Measurements from ENCODE around the gene PDCD1.

DNA sequence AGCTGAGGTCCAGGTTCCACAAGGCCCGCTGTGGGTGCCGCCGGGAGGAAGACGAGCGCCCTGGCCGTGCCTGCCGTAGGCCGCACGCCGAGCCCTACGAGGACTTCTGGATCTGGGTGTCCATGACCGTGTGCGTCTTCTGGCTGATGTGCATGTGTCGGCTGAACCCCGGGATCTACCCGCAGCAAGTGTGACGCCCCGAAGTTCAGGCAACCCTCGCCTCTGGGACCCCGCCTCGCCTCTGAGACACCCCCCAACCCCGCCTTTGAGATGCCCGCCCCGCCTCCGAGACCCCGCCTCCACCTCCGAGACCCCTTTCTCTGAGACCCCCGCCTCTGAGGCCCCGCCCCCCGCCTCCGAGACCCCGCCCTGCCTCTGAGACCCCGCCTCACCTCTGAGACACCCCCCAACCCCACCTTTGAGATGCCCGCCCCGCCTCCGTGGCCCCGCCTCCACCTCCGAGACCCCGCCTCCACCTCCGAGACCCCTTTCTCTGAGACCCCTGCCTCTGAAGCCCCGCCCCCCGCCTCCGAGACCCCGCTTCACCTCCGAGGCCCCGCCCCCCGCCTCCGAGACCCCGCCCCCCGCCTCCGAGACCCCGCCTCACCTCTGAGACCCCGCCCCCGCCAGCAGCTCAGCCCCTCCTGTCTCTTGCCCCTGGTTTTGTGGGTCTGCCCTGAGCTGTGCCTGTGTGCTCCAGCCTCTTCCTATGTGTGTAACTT lies 14.5 kb upstream of the PDCD1 start:
- TF ChIP-seq EZH2 (IDR thresholded peaks at IDR 0.05; ENCODE audit: insufficient read depth, poor library complexity, severe bottlenecking) (no peak), EZH2phosphoT487 (IDR thresholded peaks at IDR 0.05; ENCODE audit: insufficient read depth, low read depth) (no peak)
